HG03196 (cell line): Measurements from ENCODE around the gene PRSS58.

Experiments used
- ATAC-seq: cut with Tn5 transposase; IDR thresholded peaks from one replicate; pipeline ENCODE4 v1.9.1; 2021; ENCODE audit not compliant: unreplicated experiment

The PRSS58 gene

DNA sequence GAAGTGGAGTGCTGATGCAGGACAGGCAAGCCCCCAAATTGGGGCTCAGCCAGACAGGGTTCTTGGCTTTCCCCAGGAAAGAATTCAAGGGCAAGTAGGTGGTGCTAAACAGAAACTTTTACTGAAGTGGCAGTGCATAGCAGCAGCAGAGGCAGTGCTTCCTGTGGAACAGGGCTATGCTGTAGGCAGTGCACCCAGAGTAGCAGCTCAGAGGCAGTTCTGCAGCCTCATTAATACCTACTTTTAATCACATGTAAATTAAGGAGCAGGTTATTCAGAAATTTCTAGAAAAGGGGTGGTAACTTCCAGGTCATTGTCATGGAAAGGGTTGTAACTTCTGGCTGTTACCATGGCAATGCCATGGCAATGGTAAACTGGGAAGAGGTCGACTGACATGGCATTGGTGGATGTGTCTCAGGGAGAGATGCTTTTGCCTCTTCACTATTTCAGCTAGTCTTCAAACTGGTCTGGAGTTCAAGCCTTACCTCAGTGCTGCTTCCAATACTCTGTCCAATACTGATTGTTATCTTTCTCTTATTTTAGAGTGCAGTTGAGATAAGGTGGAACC, 29.2 kb downstream of the PRSS58 start:
- ATAC-seq: no peak
